HepG2 (cell line): Measurements from ENCODE around the gene TMBIM6. TPM values are rescaled to one million over a fixed set of nuclear protein-coding genes. Genes with fewer than 3 reads are reported as not detected.
A peak's percentile ranks its signal among the peaks of the same experiment; 100 is the strongest.

ENCODE experiments used
- AFF4 ChIP-seq: sonication (generic); formaldehyde crosslinking; IDR thresholded peaks from 2 replicates; pipeline ENCODE4 v1.4.0; 2020; ENCODE audit warnings: missing genetic modification reagents
- ATF7-NPFF ChIP-seq: sonication (generic); formaldehyde crosslinking; IDR thresholded peaks from 2 replicates; pipeline ENCODE4 v1.8.1; 2023; ENCODE audit warnings: mild to moderate bottlenecking, low read depth, missing genetic modification reagents, moderate library complexity
- CCAR2 ChIP-seq: fragments of 200-400 bp; formaldehyde crosslinking; optimal IDR thresholded peaks from 2 replicates; pipeline ENCODE3; 2018; ENCODE audit warnings: low read depth, mild to moderate bottlenecking, low read length, moderate library complexity
- FUBP1 ChIP-seq: sonication (generic); formaldehyde crosslinking; IDR thresholded peaks from 2 replicates; pipeline ENCODE4 v1.5.1; 2020; ENCODE audit warnings: missing genetic modification reagents, mild to moderate bottlenecking, borderline replicate concordance
- HDAC6 ChIP-seq: fragments of 200-600 bp; sonication (generic); IDR thresholded peaks from 2 replicates; pipeline ENCODE4 v1.7.0; 2017; ENCODE audit warnings: mild to moderate bottlenecking, antibody characterized with exemption, low read length, low read depth
- IKZF1 ChIP-seq: fragments of 450-650 bp; IDR thresholded peaks from 2 replicates; pipeline ENCODE4 v1.7.1; 2016
- MEF2D ChIP-seq: sonication (generic); formaldehyde crosslinking; IDR thresholded peaks from 2 replicates; pipeline ENCODE4 v1.5.1; 2020; ENCODE audit warnings: mild to moderate bottlenecking, missing genetic modification reagents
- MLX ChIP-seq: IDR thresholded peaks from 2 replicates; pipeline ENCODE4 v1.6.1; 2016
- ONECUT2 ChIP-seq: sonication (generic); formaldehyde crosslinking; IDR thresholded peaks from 2 replicates; pipeline ENCODE4 v1.4.0; 2020; ENCODE audit warnings: missing genetic modification reagents
- REPIN1 ChIP-seq: sonication (generic); formaldehyde crosslinking; IDR thresholded peaks from 2 replicates; pipeline ENCODE4 v1.8.0; 2022; ENCODE audit warnings: missing genetic modification reagents, low read depth, mild to moderate bottlenecking, borderline replicate concordance
- SALL2 ChIP-seq: sonication (generic); formaldehyde crosslinking; IDR thresholded peaks from 2 replicates; pipeline ENCODE4 v1.8.1; 2023; ENCODE audit warnings: mild to moderate bottlenecking, missing genetic modification reagents, inconsistent platforms
- TCF7L2 ChIP-seq: IDR thresholded peaks from 2 replicates; pipeline ENCODE4 v1.6.1; 2011; ENCODE audit warnings: mild to moderate bottlenecking, low read depth, low read length, moderate library complexity
- ZNF281 ChIP-seq: sonication (generic); formaldehyde crosslinking; IDR thresholded peaks from 2 replicates; pipeline ENCODE4 v1.4.0; 2020; ENCODE audit warnings: missing genetic modification reagents, borderline replicate concordance
- ZNF337 ChIP-seq: sonication (generic); formaldehyde crosslinking; IDR thresholded peaks from 2 replicates; pipeline ENCODE4 v1.5.1; 2020; ENCODE audit warnings: missing genetic modification reagents, low read depth, mild to moderate bottlenecking, borderline replicate concordance
- ZNF362 ChIP-seq: sonication (generic); formaldehyde crosslinking; IDR thresholded peaks from 2 replicates; pipeline ENCODE4 v1.4.0; 2020; ENCODE audit warnings: missing genetic modification reagents, mild to moderate bottlenecking, borderline replicate concordance
- ZNF451 ChIP-seq: sonication (generic); formaldehyde crosslinking; IDR thresholded peaks from 2 replicates; pipeline ENCODE4 v1.5.0; 2020; ENCODE audit warnings: mild to moderate bottlenecking, missing genetic modification reagents
- ZNF790 ChIP-seq: sonication (generic); formaldehyde crosslinking; IDR thresholded peaks from 2 replicates; pipeline ENCODE4 v1.8.0; 2022; ENCODE audit warnings: missing genetic modification reagents, mild to moderate bottlenecking, borderline replicate concordance
- polyA plus RNA-seq, 8 experiments: library from polyadenylated mRNA; depleted of rRNA in 3 of 8; stranded (reverse) in 7 of 8; unstranded in 1 of 8; fragments of >200 nt; fragmentation: Illumina TruSeq in 4 of 8; extraction: Trizol in 4 of 8; gene quantifications; 2 replicates each; pipeline versions ENCODE4 v1.2.1 to v1.2.3, GENCODE V29; 2011 to 2016; ENCODE audit warnings: low read depth in 4 of 8, missing spikeins in 1 of 8, mixed read lengths in 1 of 8; ENCODE audit not compliant: insufficient read depth in 1 of 8
- total RNA-seq, 5 experiments: library from RNA; depleted of rRNA; stranded (reverse); fragments of >200 nt; fragmentation: Illumina TruSeq; extraction: Trizol; gene quantifications; 2 replicates each; pipeline ENCODE4 v1.2.3, GENCODE V29; 2016; ENCODE audit warnings: low read depth in 1 of 5

Gene TMBIM6
- total and polyA plus RNA-seq, 2 of the 13 experiments (the other 11 are each of a cell fraction or from before 2014, with no cell fraction given) = 412 to 468 TPM

GRCh38 chr12:49741882-49742620 is 694 bp downstream of the TMBIM6 start (continued):
- TF ChIP-seq AFF4 (CRISPR knock-in tag) (no peak), CCAR2 (no peak), ONECUT2 (CRISPR knock-in tag) (peak; percentile 11; the same call in 1 of the 2 replicates), SALL2 (CRISPR knock-in tag) (no peak), ATF7-NPFF (CRISPR knock-in tag) (no peak; the same call in 1 of the 2 replicates), MEF2D (no peak; the same call in 1 of the 2 replicates), FUBP1 (CRISPR knock-in tag) (no peak), HDAC6 (no peak), TCF7L2 (no peak), ZNF337 (no peak), MLX (CRISPR knock-in tag) (no peak), ZNF362 (CRISPR knock-in tag) (no peak), ZNF281 (CRISPR knock-in tag) (peak; percentile 74; the same call in 1 of the 2 replicates), ZNF451 (no peak), REPIN1 (CRISPR knock-in tag) (no peak), ZNF790 (CRISPR knock-in tag) (no peak), IKZF1 (no peak)
